Head of caudate nucleus (tissue), 42 donors: ENCODE data around the gene SHB.

ENCODE experiments used
- DNase-seq, 42 donors: peaks; one replicate each; pipeline versions ENCODE4 v3.0.0 to v3.0.0-alpha.2; 2020 to 2021; ENCODE audit warnings: mixed read lengths in 7 of 42
- intact Hi-C: fragments of 100-400 bp; cut with DNase I; formaldehyde crosslinking; loops from one replicate; pipeline ENCODE4 v1.15.0; 2022

SHB gene

DNA sequence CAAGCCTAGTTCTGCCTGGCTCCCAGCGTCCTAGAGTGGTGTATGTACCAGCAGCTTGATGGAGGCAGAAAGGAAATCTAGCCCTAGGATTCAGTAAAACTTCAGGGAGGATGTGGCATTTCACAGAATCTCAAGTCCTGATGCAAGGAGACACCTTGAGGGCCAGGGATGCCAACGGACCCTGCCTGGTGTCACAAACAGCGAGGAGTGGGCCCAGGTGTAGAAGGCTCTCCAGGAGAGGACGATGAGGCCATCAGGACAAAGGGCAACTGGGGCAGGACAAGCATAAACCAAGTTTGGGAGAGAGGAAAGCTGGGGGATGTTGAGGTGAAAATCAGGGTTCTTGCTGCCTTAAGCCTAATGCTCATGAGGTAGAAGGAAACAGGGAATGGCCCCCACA is 83.0 kb downstream of the SHB start:
- no peak for DNase-seq
- intact Hi-C loops = no loop called here

GRCh38 chr9:37984672-37985611 is 84.1 kb downstream of the SHB start:
- intact Hi-C loops = no loop called here
- DNase-seq = peak in 10 of 42 donors; percentile 21 to 75 (median 52)

GRCh38 chr9:37984278-37984671 is 84.8 kb downstream of the SHB start:
- DNase-seq = no peak
- intact Hi-C loops = no loop called here

DNA sequence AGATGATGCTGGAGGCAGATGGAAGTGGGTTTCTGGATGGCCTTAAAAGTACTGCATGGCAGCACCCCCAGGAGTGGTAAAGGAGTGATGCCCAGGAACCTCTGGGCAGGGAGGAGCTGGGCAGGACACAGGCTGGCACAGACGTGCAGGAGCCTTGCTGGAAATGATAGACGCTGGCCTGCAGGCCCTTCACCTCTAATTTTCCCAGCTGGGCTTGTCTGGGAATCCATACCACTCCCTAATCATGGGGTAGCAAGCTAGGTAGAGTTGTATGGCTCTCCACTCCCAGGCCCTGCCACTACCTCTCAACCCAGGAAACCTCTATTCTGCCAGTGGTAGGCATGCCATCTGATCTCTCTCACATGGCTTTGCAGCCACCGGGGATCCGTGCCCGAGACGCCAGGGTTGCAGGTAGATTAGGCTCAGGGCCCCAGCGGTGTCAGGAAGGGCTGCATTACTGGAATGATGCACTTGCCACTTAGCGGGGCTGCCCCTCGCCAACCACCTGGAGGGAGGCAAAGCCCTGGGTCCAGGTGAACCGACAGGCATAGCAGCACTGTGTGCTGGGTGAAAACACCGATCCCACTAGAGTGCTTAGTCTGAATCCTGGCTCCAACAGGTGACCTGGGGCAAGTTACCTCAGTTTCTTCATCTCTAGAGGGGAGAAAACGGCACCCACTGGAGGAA is 85.5 kb downstream of the SHB start:
- intact Hi-C loops = no loop called here
- DNase-seq = no peak

GRCh38 chr9:37979844-37980243 is 89.2 kb downstream of the SHB start:
- DNase-seq = no peak
- intact Hi-C loops = no loop called here

GRCh38 chr9:37978983-37979382 is 90.0 kb downstream of the SHB start:
- no peak for DNase-seq
- intact Hi-C loops = no loop called here

DNA sequence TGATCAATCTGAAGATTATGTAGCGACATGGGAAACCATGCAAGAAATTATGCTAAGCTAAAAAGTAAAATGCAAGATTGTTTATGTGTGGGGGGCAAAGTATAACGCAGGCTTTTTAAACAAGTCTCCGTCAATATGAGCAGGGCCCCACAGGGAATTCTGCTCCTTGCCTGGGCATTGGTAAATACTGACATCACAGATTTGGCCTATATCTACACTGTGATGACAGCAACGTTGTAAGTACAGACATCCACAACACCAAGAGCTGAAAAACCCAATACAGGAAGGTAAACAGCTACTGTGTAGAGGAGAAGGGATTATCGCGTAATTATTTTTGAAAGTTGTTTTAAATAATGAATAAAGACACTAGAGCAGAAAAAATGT is 90.6 kb downstream of the SHB start:
- DNase-seq = no peak
- intact Hi-C loops = no loop called here

- no peak for DNase-seq
- intact Hi-C loops = no loop called here
Measured at GRCh38 chr9:37977851-37978480, 91.1 kb downstream of the SHB start.

DNA sequence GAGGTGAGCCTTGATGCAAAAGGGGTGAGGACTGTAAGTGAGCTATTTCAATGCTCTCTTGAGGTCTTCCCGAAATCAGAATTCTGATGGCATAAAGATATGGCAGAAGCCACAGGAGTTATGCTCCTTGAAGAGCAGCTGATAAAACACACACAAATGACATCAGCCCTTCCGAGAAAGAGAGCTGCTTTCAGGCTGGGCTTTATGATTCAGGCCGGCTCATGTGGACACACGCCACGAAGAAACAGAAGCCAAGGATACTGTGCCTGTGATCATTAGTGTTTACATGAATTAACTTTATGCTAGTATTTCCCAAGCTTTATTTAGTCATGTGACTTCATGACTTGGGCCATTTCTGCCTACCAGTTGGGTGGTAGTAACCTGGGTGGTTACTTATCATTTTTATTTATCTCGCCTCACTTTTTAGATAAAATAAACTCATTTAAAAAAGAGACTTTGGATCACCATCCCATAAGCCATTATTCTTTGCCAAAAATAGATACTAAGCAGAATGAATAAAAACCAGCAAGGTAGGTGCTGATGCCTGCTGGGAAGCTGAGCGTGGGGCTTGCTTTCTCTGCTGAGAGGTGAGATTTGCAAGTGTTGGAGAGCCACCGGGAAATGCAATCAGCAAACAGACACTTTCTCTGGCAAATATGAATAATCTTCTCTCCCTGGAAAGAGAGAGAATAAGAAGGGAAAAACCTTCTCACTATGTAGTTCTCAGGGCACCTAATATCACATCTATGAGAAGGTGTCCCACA is 92.1 kb downstream of the SHB start:
- peak in 8 of 42 donors; percentile 46 to 73 (median 60) for DNase-seq
- intact Hi-C loops = no loop called here

DNA sequence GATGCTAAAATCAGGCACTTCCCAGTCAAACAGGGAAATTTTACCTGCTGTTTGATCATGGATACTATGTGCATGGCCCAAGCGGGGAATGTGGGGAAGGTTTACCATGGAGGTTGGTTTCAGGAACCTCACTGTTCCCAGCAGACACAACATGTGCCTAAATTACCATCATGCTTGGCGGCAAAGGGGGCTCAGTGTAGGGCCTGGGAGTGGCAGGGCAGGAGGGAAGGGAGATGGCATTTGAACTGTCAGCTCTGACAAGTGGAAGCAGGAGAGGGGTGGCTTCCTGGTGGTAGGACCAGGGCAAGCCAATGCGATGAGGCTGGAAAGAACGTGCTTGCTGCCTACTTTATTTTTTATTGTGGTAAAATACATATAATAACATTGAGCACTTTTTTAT is 93.4 kb downstream of the SHB start:
- intact Hi-C loops = no loop called here
- DNase-seq = no peak

- intact Hi-C loops = no loop called here
- no peak for DNase-seq
Measured at GRCh38 chr9:37974506-37975173, 94.4 kb downstream of the SHB start.

GRCh38 chr9:37972351-37972848 is 96.6 kb downstream of the SHB start:
- no peak for DNase-seq
- intact Hi-C loops = no loop called here

DNA sequence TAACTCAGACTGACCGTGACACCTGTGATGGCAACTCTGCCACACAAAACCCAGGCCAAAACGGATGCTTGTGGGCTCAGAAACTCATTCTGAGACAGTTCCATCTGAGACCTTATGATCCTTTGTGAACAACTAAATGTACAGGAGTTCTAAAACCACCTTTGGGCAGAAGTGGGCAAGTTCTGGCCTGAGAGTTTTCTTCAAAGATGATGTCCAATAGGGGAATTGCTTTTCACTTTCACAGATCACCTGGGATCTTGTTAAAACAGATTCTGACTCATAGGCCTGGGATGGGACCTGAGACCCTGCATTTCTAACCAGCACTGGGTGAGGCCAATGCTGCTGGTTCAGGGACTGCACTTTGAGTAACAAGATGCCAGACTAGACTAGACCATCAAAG is 97.3 kb downstream of the SHB start:
- intact Hi-C loops = no loop called here

DNA sequence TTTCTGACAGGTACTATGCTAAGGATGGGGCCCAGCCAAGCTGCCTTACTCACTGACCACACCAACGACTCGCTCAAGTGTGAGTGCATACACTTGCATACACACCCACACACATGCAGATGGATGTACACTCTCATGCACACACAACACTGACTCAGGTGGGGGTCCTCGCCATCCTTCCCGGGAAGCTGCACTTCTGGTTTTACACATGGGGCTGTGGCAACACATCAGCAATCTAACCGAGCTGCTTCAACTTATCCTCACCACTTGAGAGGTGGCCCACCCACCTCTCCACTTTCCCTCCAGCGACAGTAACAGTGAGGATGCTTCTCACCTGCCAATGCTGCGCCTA is 97.9 kb downstream of the SHB start:
- DNase-seq = no peak

More for the DNA sequence above, 97.3 kb downstream of the SHB start:
- no peak for DNase-seq

GRCh38 chr9:37970301-37971107 is 98.5 kb downstream of the SHB start:
- intact Hi-C loops = no loop called here

More for the DNA sequence above, 97.9 kb downstream of the SHB start:
- intact Hi-C loops = no loop called here

GRCh38 chr9:37969558-37970300 is 99.3 kb downstream of the SHB start:
- intact Hi-C loops = loop anchor here (10.0 kb wide), 1 partner anchor 55 kb away; no protein-coding TSS in a partner anchor
- DNase-seq = no peak

More at GRCh38 chr9:37970301-37971107, 98.5 kb downstream of the SHB start:
- DNase-seq = no peak

- intact Hi-C loops = loop anchor here (10.0 kb wide), 1 partner anchor 54 kb away; no protein-coding TSS in a partner anchor
- DNase-seq = peak in 1 of 42 donors; percentile 48
Measured at GRCh38 chr9:37969130-37969529, 99.9 kb downstream of the SHB start.
